Germinal center (tissue), 1 donor: ENCODE results near the gene LONP2.
"Not testable (repeated sequence)": the region's sequence is repeated elsewhere in the genome, so short reads cannot be mapped to it uniquely, and the experiment has no call there.

Experiments used
- DNase-seq: peaks from one replicate; pipeline ENCODE4 v3.0.0; 2012; ENCODE audit warnings: mixed read lengths, low spot score

Gene LONP2

DNA sequence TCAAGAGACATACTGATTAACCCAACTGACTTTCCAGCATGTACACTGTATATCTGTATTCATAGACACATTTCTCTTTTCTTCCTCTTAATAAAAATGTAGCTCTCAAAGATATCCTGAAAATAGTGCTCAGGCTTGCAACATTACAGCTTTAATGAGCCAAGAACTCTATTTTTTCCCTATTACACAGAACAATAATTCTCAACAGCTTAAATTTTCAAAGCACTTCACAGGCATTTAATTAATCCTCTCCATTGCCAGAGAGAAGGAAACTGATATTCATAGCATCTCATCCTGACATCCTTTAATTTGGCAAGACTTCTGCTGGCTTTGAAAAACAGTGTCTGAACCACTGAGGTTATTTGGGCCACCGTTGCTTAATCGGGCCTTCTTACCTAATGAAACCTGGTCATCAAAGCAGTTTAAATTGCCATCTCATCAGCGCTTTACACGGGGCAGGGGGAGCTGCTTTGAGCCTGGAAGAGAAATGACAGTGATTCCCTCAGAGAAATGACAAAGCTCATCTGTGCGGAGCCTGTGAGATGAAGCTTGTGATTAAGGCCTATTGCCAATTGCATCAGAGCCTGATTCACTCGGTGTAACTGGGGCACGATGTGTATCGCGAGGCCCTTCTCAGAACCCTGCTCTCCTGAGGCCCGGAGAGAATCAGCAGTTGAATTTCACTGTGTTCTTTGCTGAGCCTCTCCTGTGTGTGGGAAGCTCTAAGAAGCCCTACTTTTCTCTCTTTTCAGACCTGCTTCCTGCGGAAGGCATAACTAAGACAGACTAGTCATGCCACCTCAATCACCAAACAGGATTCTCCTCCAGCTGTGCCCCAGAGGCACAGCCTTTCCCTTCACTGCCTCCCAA is 149.6 kb downstream of the LONP2 start:
- no peak for DNase-seq

- DNase-seq: no peak
Observed at GRCh38 chr16:48394355-48394703, 150.2 kb downstream of the LONP2 start.

GRCh38 chr16:48395375-48395774 is 151.3 kb downstream of the LONP2 start:
- DNase-seq: no peak

GRCh38 chr16:48402547-48402946 is 158.4 kb downstream of the LONP2 start:
- DNase-seq: not testable (repeated sequence)

DNA sequence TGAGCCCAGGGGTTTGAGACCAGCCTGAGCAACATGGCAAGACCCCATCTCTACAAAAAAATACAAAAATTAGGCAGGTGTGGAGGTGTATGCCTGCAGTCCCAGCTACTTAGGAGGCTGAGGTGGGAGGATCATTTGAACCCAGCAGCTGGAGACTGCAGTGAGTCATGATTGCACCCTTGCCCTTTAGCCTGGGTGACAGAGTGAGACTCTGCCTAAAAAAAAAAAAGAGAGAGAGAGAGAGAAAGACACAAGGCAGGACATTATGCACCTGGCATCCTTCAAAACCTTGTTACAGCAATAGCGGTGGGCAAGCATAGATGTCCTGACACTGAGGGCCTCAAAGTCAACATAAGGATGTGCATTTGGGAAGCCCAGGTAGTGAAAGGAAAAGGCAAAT is 161.1 kb downstream of the LONP2 start:
- DNase-seq: no peak

GRCh38 chr16:48405907-48406306 is 161.8 kb downstream of the LONP2 start:
- DNase-seq: no peak
